Measurements from ENCODE around the gene RASAL2.

The RASAL2 gene

GRCh38 chr1:178060789-178061556, 32.9 kb upstream of the RASAL2 start:
- in situ Hi-C loops (cut with HindIII; ENCODE audit: low sequenced_read_pairs): no loop called here
- peak; percentile 80 for DNase-seq (ENCODE audit: low read depth, low spot score)
- H3K4me3 ChIP-seq (ENCODE audit: low read depth, low read length): no peak overlapping the region
- no peak for TF ChIP-seq CTCF (IDR thresholded peaks at IDR 0.05; ENCODE audit: low read depth, low read length)

GRCh38 chr1:178061620-178062019, 32.3 kb upstream of the RASAL2 start:
- no peak overlapping the region for H3K4me3 ChIP-seq (ENCODE audit: low read depth, low read length)
- in situ Hi-C loops (cut with HindIII; ENCODE audit: low sequenced_read_pairs): no loop called here
- no peak for TF ChIP-seq CTCF (IDR thresholded peaks at IDR 0.05; ENCODE audit: low read depth, low read length)
- no peak for DNase-seq (ENCODE audit: low read depth, low spot score)

GRCh38 chr1:178064191-178064821, 29.6 kb upstream of the RASAL2 start:
- in situ Hi-C loops (cut with HindIII; ENCODE audit: low sequenced_read_pairs): no loop called here
- DNase-seq (ENCODE audit: low read depth, low spot score): no peak
- TF ChIP-seq CTCF (IDR thresholded peaks at IDR 0.05; ENCODE audit: low read depth, low read length): no peak
- no peak overlapping the region for H3K4me3 ChIP-seq (ENCODE audit: low read depth, low read length)

GRCh38 chr1:178065250-178065649, 28.7 kb upstream of the RASAL2 start:
- H3K4me3 ChIP-seq (ENCODE audit: low read depth, low read length): no peak overlapping the region
- no peak for DNase-seq (ENCODE audit: low read depth, low spot score)
- TF ChIP-seq CTCF (IDR thresholded peaks at IDR 0.05; ENCODE audit: low read depth, low read length): no peak
- in situ Hi-C loops (cut with HindIII; ENCODE audit: low sequenced_read_pairs): no loop called here

- no peak for TF ChIP-seq CTCF (IDR thresholded peaks at IDR 0.05; ENCODE audit: low read depth, low read length)
- no peak overlapping the region for H3K4me3 ChIP-seq (ENCODE audit: low read depth, low read length)
- in situ Hi-C loops (cut with HindIII; ENCODE audit: low sequenced_read_pairs): no loop called here
- no peak for DNase-seq (ENCODE audit: low read depth, low spot score)
Measured at GRCh38 chr1:178066296-178066907, 27.5 kb upstream of the RASAL2 start.

- no peak overlapping the region for H3K4me3 ChIP-seq (ENCODE audit: low read depth, low read length)
- in situ Hi-C loops (cut with HindIII; ENCODE audit: low sequenced_read_pairs): no loop called here
- no peak for DNase-seq (ENCODE audit: low read depth, low spot score)
- no peak for TF ChIP-seq CTCF (IDR thresholded peaks at IDR 0.05; ENCODE audit: low read depth, low read length)
Measured at GRCh38 chr1:178066908-178067614, 26.8 kb upstream of the RASAL2 start.

Measured in astrocyte of the spinal cord (primary cell).